ENCODE results near the gene NDUFA7. TPM values are rescaled to one million over a fixed set of nuclear protein-coding genes. Genes with fewer than 3 reads are reported as not detected.
A peak's percentile ranks its signal among the peaks of the same experiment; 100 is the strongest.
"Not testable (repeated sequence)": the region's sequence is repeated elsewhere in the genome, so short reads cannot be mapped to it uniquely, and the experiment has no call there.

NDUFA7 gene
- total RNA-seq (2014; rRNA removed; shearing (Covaris generic)), result 51.6 and 63.0 TPM in 2 replicates

GRCh38 chr19:8321067-8321985 lies at the start of gene NDUFA7, which contains the start of gene RPS28:
TSS of gene NDUFA7 (minus strand) at chr19:8321375. CDS start at chr19:8321358, 17 bp downstream.
TSS of gene RPS28 (plus strand) at chr19:8321496. CDS start at chr19:8321531, 35 bp downstream.
- peak; percentile 90 for DNase-seq (ENCODE audit: low read depth)

GRCh38 chr19:8370176-8371010 lies 49.2 kb upstream of the NDUFA7 start:
- no peak for DNase-seq (ENCODE audit: low read depth)

- peak; percentile 99 for DNase-seq (ENCODE audit: low read depth)
Measured at GRCh38 chr19:8367327-8368001, 46.3 kb upstream of the NDUFA7 start.

- no peak for DNase-seq (ENCODE audit: low read depth)
Measured at GRCh38 chr19:8366961-8367326, 45.8 kb upstream of the NDUFA7 start.

- no peak for DNase-seq (ENCODE audit: low read depth)
Measured at GRCh38 chr19:8366121-8366581, 45.0 kb upstream of the NDUFA7 start.

- peak; percentile 55 for DNase-seq (ENCODE audit: low read depth)
Measured at GRCh38 chr19:8363803-8364771, 42.9 kb upstream of the NDUFA7 start, which contains the start of gene ANGPTL4. TSS of gene ANGPTL4 (plus strand) at chr19:8364155. CDS start at chr19:8364322, 167 bp downstream.

GRCh38 chr19:8361921-8362793 lies 41.0 kb upstream of the NDUFA7 start:
- DNase-seq (ENCODE audit: low read depth), result peak; percentile 99

- no peak for DNase-seq (ENCODE audit: low read depth)
Measured at GRCh38 chr19:8360196-8360595, 39.0 kb upstream of the NDUFA7 start.

- DNase-seq (ENCODE audit: low read depth), result no peak
Measured at GRCh38 chr19:8358948-8359347, 37.8 kb upstream of the NDUFA7 start.

GRCh38 chr19:8357007-8357521 lies 35.9 kb upstream of the NDUFA7 start:
- DNase-seq (ENCODE audit: low read depth), result no peak

- peak; percentile 100 for DNase-seq (ENCODE audit: low read depth)
Measured at GRCh38 chr19:8355631-8356402, 34.6 kb upstream of the NDUFA7 start.

GRCh38 chr19:8352845-8353244 lies 31.7 kb upstream of the NDUFA7 start:
- DNase-seq (ENCODE audit: low read depth), result not testable (repeated sequence)

GRCh38 chr19:8352134-8352827 lies 31.1 kb upstream of the NDUFA7 start:
- DNase-seq (ENCODE audit: low read depth), result no peak

- DNase-seq (ENCODE audit: low read depth), result not testable (repeated sequence)
Measured at GRCh38 chr19:8349629-8350372, 28.6 kb upstream of the NDUFA7 start.

GRCh38 chr19:8343483-8343844 lies 22.3 kb upstream of the NDUFA7 start:
- DNase-seq (ENCODE audit: low read depth), result no peak

- DNase-seq (ENCODE audit: low read depth), result peak; percentile 90
Measured at GRCh38 chr19:8342684-8343482, 21.7 kb upstream of the NDUFA7 start, which contains the start of gene KANK3. TSS of gene KANK3 (minus strand) at chr19:8343262. CDS start at chr19:8337828, 5,434 bp downstream.
